ENCODE measurements around the gene GAL3ST2.

GRCh38 chr2:241798081-241798630 is 21.5 kb downstream of the GAL3ST2 start:
- TF ChIP-seq, protein P1, sequence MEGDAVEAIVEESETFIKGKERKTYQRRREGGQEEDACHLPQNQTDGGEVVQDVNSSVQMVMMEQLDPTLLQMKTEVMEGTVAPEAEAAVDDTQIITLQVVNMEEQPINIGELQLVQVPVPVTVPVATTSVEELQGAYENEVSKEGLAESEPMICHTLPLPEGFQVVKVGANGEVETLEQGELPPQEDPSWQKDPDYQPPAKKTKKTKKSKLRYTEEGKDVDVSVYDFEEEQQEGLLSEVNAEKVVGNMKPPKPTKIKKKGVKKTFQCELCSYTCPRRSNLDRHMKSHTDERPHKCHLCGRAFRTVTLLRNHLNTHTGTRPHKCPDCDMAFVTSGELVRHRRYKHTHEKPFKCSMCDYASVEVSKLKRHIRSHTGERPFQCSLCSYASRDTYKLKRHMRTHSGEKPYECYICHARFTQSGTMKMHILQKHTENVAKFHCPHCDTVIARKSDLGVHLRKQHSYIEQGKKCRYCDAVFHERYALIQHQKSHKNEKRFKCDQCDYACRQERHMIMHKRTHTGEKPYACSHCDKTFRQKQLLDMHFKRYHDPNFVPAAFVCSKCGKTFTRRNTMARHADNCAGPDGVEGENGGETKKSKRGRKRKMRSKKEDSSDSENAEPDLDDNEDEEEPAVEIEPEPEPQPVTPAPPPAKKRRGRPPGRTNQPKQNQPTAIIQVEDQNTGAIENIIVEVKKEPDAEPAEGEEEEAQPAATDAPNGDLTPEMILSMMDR (IDR thresholded peaks at IDR 0.05 in 4 of 5, conservative IDR thresholded peaks at IDR 0.05 in 1 of 5): no peak
- TF ChIP-seq POLR2A (IDR thresholded peaks at IDR 0.05): no peak

Measured in gastrocnemius medialis (tissue), 4 donors.